Fibroblast of lung (primary cell): ENCODE measurements around the gene NCBP3. TPM values are rescaled to one million over a fixed set of nuclear protein-coding genes. Genes with fewer than 3 reads are reported as not detected.
"Not testable (repeated sequence)": the region's sequence is repeated elsewhere in the genome, so short reads cannot be mapped to it uniquely, and the experiment has no call there.

ENCODE experiments used
- DNase-seq, 2 donors: peaks; one replicate each; pipeline versions ENCODE4 v3.0.0 to v3.0.0-alpha.2; 2010; ENCODE audit warnings: low read depth in 2 of 2
- H2AFZ ChIP-seq: 2 replicates; pipeline ENCODE4 v1.5.1; 2012; ENCODE audit warnings: low read length, control low read depth, inconsistent platforms
- H3K27ac ChIP-seq: 2 replicates; pipeline ENCODE4 v1.5.1; 2011; ENCODE audit warnings: low read length, control low read depth; ENCODE audit not compliant: insufficient read depth
- H3K27me3 ChIP-seq: 2 replicates; pipeline ENCODE4 v1.5.1; 2011; ENCODE audit warnings: mild to moderate bottlenecking, low read length; ENCODE audit not compliant: control insufficient read depth, insufficient read depth
- H3K36me3 ChIP-seq: 2 replicates; pipeline ENCODE4 v1.5.1; 2011; ENCODE audit warnings: low read length; ENCODE audit not compliant: control insufficient read depth, insufficient read depth
- H3K4me1 ChIP-seq: 2 replicates; pipeline ENCODE4 v1.5.1; 2011; ENCODE audit warnings: low read length; ENCODE audit not compliant: control insufficient read depth, insufficient read depth; ENCODE audit errors: extremely low read depth
- H3K4me2 ChIP-seq: 2 replicates; pipeline ENCODE4 v1.5.1; 2011; ENCODE audit warnings: low read length, control low read depth; ENCODE audit not compliant: insufficient read depth; ENCODE audit errors: extremely low read depth
- H3K4me3 ChIP-seq, 4 experiments: fragments of 200-600 bp in 1 of 4; sonication (generic) in 1 of 4; replicated peaks in 1 of 4; 2 replicates each; pipeline ENCODE4 v1.5.1; 2011 to 2016; ENCODE audit warnings: low read length in 4 of 4, low read depth in 3 of 4, mild to moderate bottlenecking in 3 of 4, control low read depth in 2 of 4, inconsistent platforms in 1 of 4, mixed read lengths in 1 of 4; ENCODE audit not compliant: insufficient read depth in 1 of 4; ENCODE audit errors: control extremely low read depth in 1 of 4
- H3K79me2 ChIP-seq: 2 replicates; pipeline ENCODE4 v1.5.1; 2012; ENCODE audit warnings: mild to moderate bottlenecking, low read length, inconsistent platforms; ENCODE audit not compliant: control insufficient read depth, insufficient read depth
- H3K9ac ChIP-seq: 2 replicates; pipeline ENCODE4 v1.5.1; 2011; ENCODE audit warnings: mild to moderate bottlenecking, low read length, control low read depth; ENCODE audit not compliant: insufficient read depth
- H3K9me3 ChIP-seq: 2 replicates; pipeline ENCODE4 v1.5.1; 2012; ENCODE audit warnings: low read depth, low read length; ENCODE audit not compliant: control insufficient read depth, insufficient read depth
- H4K20me1 ChIP-seq: 2 replicates; pipeline ENCODE4 v1.5.1; 2011; ENCODE audit warnings: low read length; ENCODE audit not compliant: control insufficient read depth, insufficient read depth; ENCODE audit errors: extremely low read depth
- CTCF ChIP-seq, 2 donors: IDR thresholded peaks in 1 of 2; conservative IDR thresholded peaks in 1 of 2; 1 replicate in 1 of 2; 2 replicates in 1 of 2; pipeline ENCODE4 v1.5.1; 2011 to 2012; ENCODE audit warnings: low read length in 2 of 2, control low read depth in 1 of 2, inconsistent platforms in 1 of 2, low read depth in 1 of 2, mild to moderate bottlenecking in 1 of 2
- EZH2 ChIP-seq: IDR thresholded peaks from 2 replicates; pipeline ENCODE4 v1.5.1; 2012; ENCODE audit warnings: low read length, control low read depth, mild to moderate bottlenecking; ENCODE audit errors: missing control alignments
- polyA plus RNA-seq, 2 donors: library from polyadenylated mRNA; depleted of rRNA in 1 of 2; stranded (reverse) in 1 of 2; unstranded in 1 of 2; fragments of >200 nt; gene quantifications; 2 replicates each; pipeline ENCODE4 v1.2.1, GENCODE V29; 2011 to 2012; ENCODE audit warnings: missing spikeins in 1 of 2
- total RNA-seq: library from RNA; depleted of rRNA; stranded (reverse); fragments of >200 nt; gene quantifications from 2 replicates; pipeline ENCODE4 v1.2.1, GENCODE V29; 2014

Gene NCBP3
- total and polyA plus RNA-seq, 2 donors (not counting 1 experiment from before 2014, with no cell fraction given) = 20.4 to 23.3 TPM

- no peaks in the 10 kb centered on the region for H3K9me3 ChIP-seq
- H2AFZ ChIP-seq = no peak overlapping the region
- H3K36me3 ChIP-seq = no peaks in the 10 kb centered on the region
- peaks cover 2% of the 10 kb centered on the region for H3K4me1 ChIP-seq
- no peaks in the 10 kb centered on the region for H4K20me1 ChIP-seq
- H3K4me2 ChIP-seq = no peak overlapping the region
- H3K27me3 ChIP-seq = no peaks in the 10 kb centered on the region
- no peak overlapping the region for H3K9ac ChIP-seq
- H3K27ac ChIP-seq = no peak overlapping the region
- TF ChIP-seq EZH2 (no peak), CTCF (conservative IDR thresholded peaks at IDR 0.05 in 1 of 2, IDR thresholded peaks at IDR 0.05 in 1 of 2; ENCODE audit: low read depth in 1 of 2, low read length in 2 of 2) (no peak)
- DNase-seq = no peak
- H3K79me2 ChIP-seq = no peaks in the 10 kb centered on the region
- no peak overlapping the region for H3K4me3 ChIP-seq
Measured at GRCh38 chr17:3859940-3860339, 13.9 kb upstream of the NCBP3 start.

- Histone ChIP-seq H2AFZ (no peak overlapping the region), H4K20me1 (no peaks in the 10 kb centered on the region), H3K9ac (no peak overlapping the region), H3K4me3 (no peak overlapping the region), H3K79me2 (no peaks in the 10 kb centered on the region), H3K4me2 (no peak overlapping the region), H3K9me3 (no peaks in the 10 kb centered on the region), H3K36me3 (no peaks in the 10 kb centered on the region), H3K4me1 (no peaks in the 10 kb centered on the region), H3K27ac (no peak overlapping the region), H3K27me3 (no peaks in the 10 kb centered on the region)
- TF ChIP-seq EZH2 = no peak
- TF ChIP-seq CTCF (conservative IDR thresholded peaks at IDR 0.05 in 1 of 2, IDR thresholded peaks at IDR 0.05 in 1 of 2; ENCODE audit: low read depth in 1 of 2, low read length in 2 of 2) = no peak
- DNase-seq = no peak
Measured at GRCh38 chr17:3857261-3858105, 11.4 kb upstream of the NCBP3 start.

GRCh38 chr17:3854204-3854603, 8.2 kb upstream of the NCBP3 start:
- H2AFZ ChIP-seq, H3K79me2 ChIP-seq, H3K4me1 ChIP-seq, H3K9ac ChIP-seq, H4K20me1 ChIP-seq, H3K36me3 ChIP-seq, H3K27me3 ChIP-seq, H3K4me2 ChIP-seq, H3K27ac ChIP-seq, DNase-seq, H3K4me3 ChIP-seq, H3K9me3 ChIP-seq: not testable (repeated sequence)
